ENCODE results near the gene UBN2. TPM values are rescaled to one million over a fixed set of nuclear protein-coding genes. Genes with fewer than 3 reads are reported as not detected.
A peak's percentile ranks its signal among the peaks of the same experiment; 100 is the strongest.
"Not testable (repeated sequence)": the region's sequence is repeated elsewhere in the genome, so short reads cannot be mapped to it uniquely, and the experiment has no call there.

Gene UBN2
- total and polyA plus RNA-seq, 7 donors: 1.7 to 30.1 (median 20.6) TPM

DNA sequence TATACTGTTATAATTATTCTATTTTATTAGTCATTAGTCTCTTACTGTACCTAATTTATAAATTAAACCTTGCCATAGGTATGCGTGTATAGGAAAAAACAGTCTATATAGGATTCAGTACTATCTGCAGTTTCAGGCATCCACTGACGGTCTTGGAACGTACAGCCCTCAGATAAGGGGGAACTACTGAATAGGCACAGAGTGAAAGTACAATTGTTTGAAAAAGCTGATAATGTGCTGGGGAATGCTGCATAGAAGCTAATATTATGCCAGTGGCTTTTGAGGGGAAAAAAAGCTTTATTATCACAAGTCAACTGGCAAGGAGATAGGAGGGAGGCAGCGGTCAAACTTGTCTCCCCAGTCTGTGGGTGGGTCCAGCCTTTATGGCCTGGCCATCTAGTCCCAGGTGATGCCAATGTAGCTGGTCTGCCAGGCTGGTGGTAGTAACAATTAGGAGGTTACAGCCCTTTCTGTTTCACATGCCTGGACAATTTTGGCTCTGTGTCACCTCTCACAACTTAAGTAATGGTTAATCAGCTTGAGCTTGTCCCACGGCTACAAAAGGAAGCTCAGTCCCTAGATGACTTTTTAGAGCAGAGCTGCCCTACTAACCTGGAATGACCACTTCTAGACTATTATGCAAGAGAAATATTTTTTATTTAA is 101.8 kb downstream of the UBN2 start:
- WGBS, 3 donors: 70 to 73% (median 71%) methylated on average over 5 of the region's 5 CpGs
- Histone ChIP-seq H3K36me3 (ENCODE audit: insufficient read depth in 1 of 2, low read depth in 1 of 2) (no peaks in the 10 kb centered on the region), H3K27me3 (ENCODE audit: insufficient read depth in 3 of 3, low read length in 2 of 3) (no peaks in the 10 kb centered on the region), H3K9me3 (no peaks in the 10 kb centered on the region), H3K4me3 (no peak overlapping the region), H3K4me1 (no peaks in the 10 kb centered on the region), H3K27ac (no peak overlapping the region)
- no peak for ATAC-seq
- TF ChIP-seq, protein P1, sequence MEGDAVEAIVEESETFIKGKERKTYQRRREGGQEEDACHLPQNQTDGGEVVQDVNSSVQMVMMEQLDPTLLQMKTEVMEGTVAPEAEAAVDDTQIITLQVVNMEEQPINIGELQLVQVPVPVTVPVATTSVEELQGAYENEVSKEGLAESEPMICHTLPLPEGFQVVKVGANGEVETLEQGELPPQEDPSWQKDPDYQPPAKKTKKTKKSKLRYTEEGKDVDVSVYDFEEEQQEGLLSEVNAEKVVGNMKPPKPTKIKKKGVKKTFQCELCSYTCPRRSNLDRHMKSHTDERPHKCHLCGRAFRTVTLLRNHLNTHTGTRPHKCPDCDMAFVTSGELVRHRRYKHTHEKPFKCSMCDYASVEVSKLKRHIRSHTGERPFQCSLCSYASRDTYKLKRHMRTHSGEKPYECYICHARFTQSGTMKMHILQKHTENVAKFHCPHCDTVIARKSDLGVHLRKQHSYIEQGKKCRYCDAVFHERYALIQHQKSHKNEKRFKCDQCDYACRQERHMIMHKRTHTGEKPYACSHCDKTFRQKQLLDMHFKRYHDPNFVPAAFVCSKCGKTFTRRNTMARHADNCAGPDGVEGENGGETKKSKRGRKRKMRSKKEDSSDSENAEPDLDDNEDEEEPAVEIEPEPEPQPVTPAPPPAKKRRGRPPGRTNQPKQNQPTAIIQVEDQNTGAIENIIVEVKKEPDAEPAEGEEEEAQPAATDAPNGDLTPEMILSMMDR (IDR thresholded peaks at IDR 0.05): no peak
- intact Hi-C loops (cut with DNase I): no loop called here
- no peak for DNase-seq

DNA sequence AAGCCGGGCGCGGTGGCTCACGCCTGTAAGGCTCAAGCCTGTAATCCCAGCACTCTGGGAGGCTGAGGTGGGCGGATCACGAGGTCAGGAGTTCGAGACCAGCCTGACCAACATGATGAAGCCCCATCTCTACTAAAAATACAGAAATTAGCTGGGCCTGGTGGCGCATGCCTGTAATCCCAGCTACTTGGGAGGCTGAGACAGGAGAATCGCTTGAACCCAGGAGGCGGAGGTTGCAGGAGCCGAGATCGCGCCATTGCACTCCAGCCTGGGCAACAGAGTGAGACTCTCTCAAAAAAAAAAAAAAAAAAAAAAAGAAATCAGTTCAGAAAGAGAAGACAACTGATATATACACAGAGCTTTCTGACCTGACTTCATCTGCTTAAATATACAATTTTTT is 102.4 kb downstream of the UBN2 start:
- ATAC-seq; H3K4me3 ChIP-seq; intact Hi-C loops (cut with DNase I); H3K4me1 ChIP-seq; H3K27ac ChIP-seq; H3K9me3 ChIP-seq; DNase-seq; H3K36me3 ChIP-seq (ENCODE audit: insufficient read depth in 1 of 2, low read depth in 1 of 2); H3K27me3 ChIP-seq (ENCODE audit: insufficient read depth in 3 of 3, low read length in 2 of 3): not testable (repeated sequence)
- WGBS, 3 donors: 92 to 97% (median 96%) methylated on average over 13 of the region's 13 CpGs

DNA sequence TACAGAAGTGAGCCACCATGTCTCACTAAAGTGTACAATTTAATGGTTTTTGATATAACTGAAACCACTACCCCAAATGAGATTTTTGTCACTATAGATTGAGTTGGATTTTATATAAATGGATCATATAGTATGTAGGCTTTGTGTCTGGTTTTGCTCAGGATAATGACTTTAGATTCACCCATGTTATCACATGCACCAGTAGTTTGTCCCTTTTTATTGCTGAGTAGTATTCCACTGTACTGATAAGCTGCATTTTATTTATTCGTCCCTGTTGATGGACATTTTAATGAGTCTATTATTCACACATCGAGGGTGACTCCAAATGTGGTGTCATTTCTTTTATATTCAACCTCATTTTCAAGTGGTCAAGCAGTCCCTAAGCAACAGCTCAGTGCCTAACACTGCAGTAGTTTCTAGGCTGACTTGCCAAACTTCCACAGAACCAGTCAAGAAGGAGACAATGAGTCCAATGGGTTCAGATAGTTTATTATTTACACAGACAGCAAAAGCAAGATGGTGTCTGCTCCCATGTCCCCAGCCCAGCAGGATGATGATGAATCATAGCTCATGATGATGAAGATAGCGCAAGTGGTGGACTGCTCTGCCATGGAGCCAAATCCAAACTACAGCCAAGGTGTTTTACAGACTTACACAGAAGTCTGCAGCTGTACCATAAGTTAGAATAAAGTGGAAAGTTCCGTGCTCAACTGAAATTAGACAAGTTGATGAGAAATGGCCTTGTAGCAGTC is 103.5 kb downstream of the UBN2 start:
- Histone ChIP-seq H3K27me3 (ENCODE audit: insufficient read depth in 3 of 3, low read length in 2 of 3) (no peaks in the 10 kb centered on the region), H3K9me3 (peaks cover under 1% of the 10 kb centered on the region), H3K36me3 (ENCODE audit: insufficient read depth in 1 of 2, low read depth in 1 of 2) (no peaks in the 10 kb centered on the region), H3K4me3 (no peak overlapping the region), H3K27ac (no peak overlapping the region), H3K4me1 (no peaks in the 10 kb centered on the region)
- ATAC-seq (no peak), DNase-seq (no peak)
- TF ChIP-seq, protein P1 (IDR thresholded peaks at IDR 0.05): no peak
- intact Hi-C loops (cut with DNase I): no loop called here
- WGBS, 3 donors: 89 to 93% (median 91%) methylated on average over 4 of the region's 4 CpGs

DNA sequence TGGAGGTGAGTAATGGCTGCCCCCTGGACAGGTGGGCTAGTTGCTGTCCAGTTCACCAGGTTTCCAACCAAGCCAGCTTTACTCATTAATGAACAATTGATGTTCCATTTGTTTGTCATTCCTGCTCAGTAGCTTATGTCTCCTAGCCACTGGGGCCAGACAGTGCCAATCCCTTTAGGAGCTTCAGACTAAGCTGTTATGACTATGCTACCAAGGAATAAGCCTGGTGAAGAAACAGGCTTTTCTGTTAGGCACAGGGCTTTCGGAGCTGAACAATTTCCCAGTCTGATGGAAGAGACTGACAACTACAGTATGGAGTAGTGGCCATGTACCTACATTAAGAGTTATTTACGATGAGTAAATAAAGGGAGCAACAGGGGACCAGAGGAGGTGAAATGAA is 108.0 kb downstream of the UBN2 start:
- WGBS, 3 donors: 98 to 100% (median 99%) methylated on average over 2 of the region's 2 CpGs

DNA sequence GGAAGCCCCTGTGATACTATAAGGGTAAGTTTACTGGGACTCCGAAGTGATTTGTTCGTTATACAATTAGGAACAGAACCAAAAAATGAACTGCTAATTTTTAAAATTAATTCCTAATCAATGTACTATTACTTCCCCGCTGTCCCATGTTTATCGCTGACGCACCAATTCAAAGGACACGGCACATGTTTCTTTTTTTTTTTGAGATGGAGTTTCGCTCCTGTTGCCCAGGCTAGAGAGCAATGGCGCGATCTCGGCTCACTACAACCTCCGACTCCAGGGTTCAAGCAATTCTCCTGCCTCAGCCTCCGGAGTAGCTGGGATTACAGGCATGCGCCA is 108.6 kb downstream of the UBN2 start:
- 73 to 81% (median 79%) methylated on average over 13 of the region's 13 CpGs for WGBS, 3 donors
- intact Hi-C loops (cut with DNase I): loop anchor here (1.0 to 10.0 kb wide), 4 partner anchors 19 to 1395 kb away; partner anchors contain the start of genes LUC7L2 (in 2 of the 2) and UBN2 (in 1 of the 2)
- H3K4me3 ChIP-seq: peak overlapping the region; percentile 89

More for the DNA sequence above, 108.0 kb downstream of the UBN2 start:
- peaks cover 11% of the 10 kb centered on the region for H3K4me1 ChIP-seq
- H3K36me3 ChIP-seq (ENCODE audit: insufficient read depth in 1 of 2, low read depth in 1 of 2): no peaks in the 10 kb centered on the region
- TF ChIP-seq, protein P1 (IDR thresholded peaks at IDR 0.05): no peak
- ATAC-seq: no peak
- peak overlapping the region; percentile 98 for H3K27ac ChIP-seq
- H3K9me3 ChIP-seq: peaks cover 4% of the 10 kb centered on the region
- DNase-seq: no peak
- H3K4me3 ChIP-seq: no peak overlapping the region
- H3K27me3 ChIP-seq (ENCODE audit: insufficient read depth in 3 of 3, low read length in 2 of 3): no peaks in the 10 kb centered on the region
- intact Hi-C loops (cut with DNase I): no loop called here

More for the DNA sequence above, 108.6 kb downstream of the UBN2 start:
- TF ChIP-seq, protein P1 (IDR thresholded peaks at IDR 0.05): no peak
- Histone ChIP-seq H3K27ac (peak overlapping the region; percentile 98), H3K4me1 (peaks cover 11% of the 10 kb centered on the region), H3K36me3 (ENCODE audit: insufficient read depth in 1 of 2, low read depth in 1 of 2) (no peaks in the 10 kb centered on the region), H3K27me3 (ENCODE audit: insufficient read depth in 3 of 3, low read length in 2 of 3) (no peaks in the 10 kb centered on the region), H3K9me3 (peaks cover 4% of the 10 kb centered on the region)
- DNase-seq (no peak), ATAC-seq (no peak)

All from psoas muscle (tissue), 8 donors.